ENCODE results near the gene THBS2.

DNA sequence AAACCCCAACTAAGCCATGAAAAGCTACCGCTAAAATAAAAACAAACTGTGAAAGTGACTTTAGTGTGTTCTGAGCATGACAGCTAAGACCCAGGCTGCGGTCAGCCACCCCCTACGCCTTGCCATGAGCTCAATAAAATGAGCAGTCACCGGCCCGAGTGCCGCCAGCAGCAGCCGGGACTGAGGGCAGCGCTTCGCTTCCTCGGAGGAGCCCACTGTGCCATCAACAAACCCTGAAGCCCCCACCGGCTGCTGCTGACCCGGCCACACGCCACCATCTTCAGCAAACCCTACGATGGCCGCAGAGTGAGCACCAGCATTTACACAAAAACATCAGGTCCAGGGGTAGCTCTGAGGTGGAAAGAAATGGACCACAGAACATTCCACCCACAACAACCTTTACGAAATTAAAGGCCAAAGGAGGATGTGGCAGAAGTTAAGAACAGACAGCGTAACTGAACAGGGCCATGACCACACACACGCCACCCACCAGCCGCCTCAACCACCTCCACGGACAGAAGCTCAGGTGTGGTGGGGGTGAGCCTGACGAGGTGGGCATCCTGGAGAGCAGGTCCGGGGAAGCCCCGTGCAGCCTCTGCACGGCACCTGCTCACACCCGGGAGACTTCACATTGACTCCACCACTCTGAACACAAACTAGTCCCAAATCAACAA lies 67.0 kb downstream of the THBS2 start:
- no peak for TF ChIP-seq GATA2 (IDR thresholded peaks at IDR 0.05; ENCODE audit: low read depth, low read length)
- no peak for TF ChIP-seq GATA3 (IDR thresholded peaks at IDR 0.05; ENCODE audit: low read depth, low read length)

Data from SH-SY5Y (cell line).